GM18873 (cell line): ENCODE data around the gene DNAJB6.

Experiments
- ATAC-seq: cut with Tn5 transposase; IDR thresholded peaks from one replicate; pipeline ENCODE4 v1.9.1; 2021; ENCODE audit warnings: mild to moderate bottlenecking, moderate library complexity, moderate number of reproducible peaks; ENCODE audit not compliant: unreplicated experiment, low FRiP score

Gene DNAJB6

GRCh38 chr7:157336383-157337315 lies at the start of gene DNAJB6:
DNAJB6 (plus strand) TSS chr7:157337004; CDS start chr7:157358573, 21,569 bp downstream.
- peak; percentile 66 for ATAC-seq

GRCh38 chr7:157291404-157292080 lies 45.3 kb upstream of the DNAJB6 start:
- no peak for ATAC-seq

GRCh38 chr7:157292258-157292657 lies 44.5 kb upstream of the DNAJB6 start:
- ATAC-seq, result no peak

GRCh38 chr7:157292770-157293412 lies 43.9 kb upstream of the DNAJB6 start:
- no peak for ATAC-seq

- ATAC-seq, result no peak
Observed at GRCh38 chr7:157293413-157293788, 43.4 kb upstream of the DNAJB6 start.

- ATAC-seq, result no peak
Observed at GRCh38 chr7:157294773-157295172, 42.0 kb upstream of the DNAJB6 start.

- no peak for ATAC-seq
Observed at GRCh38 chr7:157295338-157295737, 41.5 kb upstream of the DNAJB6 start.

- ATAC-seq, result no peak
Observed at GRCh38 chr7:157297185-157297584, 39.6 kb upstream of the DNAJB6 start.

GRCh38 chr7:157299317-157299612 lies 37.5 kb upstream of the DNAJB6 start:
- no peak for ATAC-seq

- ATAC-seq, result no peak
Observed at GRCh38 chr7:157299613-157300368, 37.0 kb upstream of the DNAJB6 start.

- ATAC-seq, result no peak
Observed at GRCh38 chr7:157300369-157300825, 36.4 kb upstream of the DNAJB6 start.

- ATAC-seq, result peak; percentile 1
Observed at GRCh38 chr7:157301610-157302120, 35.1 kb upstream of the DNAJB6 start.

- no peak for ATAC-seq
Observed at GRCh38 chr7:157306846-157307838, 29.7 kb upstream of the DNAJB6 start.

GRCh38 chr7:157309988-157310668 lies 26.7 kb upstream of the DNAJB6 start:
- ATAC-seq, result no peak

GRCh38 chr7:157310676-157311185 lies 26.1 kb upstream of the DNAJB6 start:
- no peak for ATAC-seq

GRCh38 chr7:157312941-157313340 lies 23.9 kb upstream of the DNAJB6 start:
- no peak for ATAC-seq

GRCh38 chr7:157313645-157314044 lies 23.2 kb upstream of the DNAJB6 start:
- ATAC-seq, result no peak

- no peak for ATAC-seq
Observed at GRCh38 chr7:157318015-157318706, 18.6 kb upstream of the DNAJB6 start.
